T follicular helper cell (primary cell): ENCODE data around the gene DYDC2.
A peak's percentile ranks its signal among the peaks of the same experiment; 100 is the strongest.

Experiments used
- DNase-seq: peaks from one replicate; pipeline ENCODE4 v3.0.0-alpha.2; 2020; ENCODE audit warnings: low read depth

DYDC2 gene

DNA sequence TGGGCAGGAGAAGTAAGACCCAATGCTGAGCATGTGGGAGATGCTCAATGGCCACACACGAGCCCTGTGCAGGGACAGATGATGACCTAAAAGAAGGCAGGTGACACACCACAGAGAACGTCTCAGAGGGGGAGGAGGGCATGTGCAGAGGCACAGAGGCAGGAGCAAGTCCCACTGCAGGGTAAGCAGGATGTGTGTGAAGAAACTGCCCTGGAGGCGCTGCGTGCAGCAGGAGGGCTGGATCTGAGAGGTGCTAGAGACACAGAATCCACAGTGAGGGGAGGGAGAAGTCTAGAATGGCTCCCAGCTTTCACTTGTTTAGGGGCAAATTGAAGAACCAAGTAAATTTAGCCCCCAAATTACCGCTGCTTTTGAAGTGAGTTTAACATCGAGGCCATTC lies 14.9 kb downstream of the DYDC2 start:
- no peak for DNase-seq

DNA sequence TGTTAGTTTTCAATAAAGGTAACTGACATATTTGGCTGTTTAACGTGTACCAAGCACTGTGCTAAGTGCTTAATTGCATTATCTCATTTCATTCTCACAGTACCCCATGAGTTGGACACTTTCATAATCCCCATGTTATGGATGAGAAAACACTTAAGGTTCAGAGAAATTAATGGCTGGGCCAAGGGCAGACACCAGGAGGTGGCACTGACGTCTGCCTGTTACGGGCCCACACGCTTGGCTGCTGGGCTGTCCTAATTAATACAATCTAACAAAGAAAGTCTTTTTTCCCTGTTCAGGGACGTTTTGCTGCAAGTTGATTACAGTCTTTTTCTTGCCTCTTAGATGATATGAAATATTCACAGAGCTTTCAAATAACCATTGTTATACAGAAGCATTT lies 16.1 kb downstream of the DYDC2 start:
- no peak for DNase-seq

DNA sequence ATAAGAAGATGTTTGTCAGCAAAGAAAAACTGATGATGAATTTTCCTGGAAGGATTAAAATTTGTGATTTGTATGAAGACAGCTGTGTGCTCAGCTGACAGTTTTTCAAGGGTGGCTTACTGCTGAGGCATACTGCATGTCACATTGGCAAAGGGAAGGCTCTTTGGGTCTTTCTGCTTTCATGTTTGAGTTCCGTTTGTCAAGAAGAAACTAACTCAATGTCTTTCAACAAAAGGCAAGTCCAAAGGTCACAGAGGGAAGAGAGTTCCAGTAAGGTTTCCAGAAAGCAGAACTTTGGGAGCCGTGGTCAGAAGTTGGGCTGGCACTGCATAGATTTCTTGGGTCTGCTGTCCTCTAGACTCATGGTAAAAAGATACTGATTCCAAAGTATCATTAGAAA lies 16.9 kb downstream of the DYDC2 start:
- DNase-seq: no peak

DNA sequence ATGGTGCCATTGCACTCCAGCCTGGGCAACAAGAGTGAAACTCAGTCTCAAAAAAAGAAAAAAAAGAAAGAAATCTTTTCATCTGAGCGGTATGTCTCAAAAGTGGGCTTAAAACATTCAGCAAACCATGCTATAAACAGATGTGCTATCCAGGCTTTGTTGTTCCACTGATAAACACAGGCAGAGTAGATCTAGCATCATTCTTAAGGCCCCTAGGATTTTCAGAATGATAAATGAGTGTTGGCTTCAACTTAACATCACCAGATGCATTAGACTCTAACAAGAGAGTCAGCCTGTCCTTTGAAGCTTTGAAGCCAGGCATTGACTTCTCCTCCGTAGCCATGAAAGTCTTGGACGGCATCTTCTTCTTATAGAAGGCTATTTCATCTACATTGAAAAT lies 23.1 kb downstream of the DYDC2 start:
- DNase-seq: no peak

DNA sequence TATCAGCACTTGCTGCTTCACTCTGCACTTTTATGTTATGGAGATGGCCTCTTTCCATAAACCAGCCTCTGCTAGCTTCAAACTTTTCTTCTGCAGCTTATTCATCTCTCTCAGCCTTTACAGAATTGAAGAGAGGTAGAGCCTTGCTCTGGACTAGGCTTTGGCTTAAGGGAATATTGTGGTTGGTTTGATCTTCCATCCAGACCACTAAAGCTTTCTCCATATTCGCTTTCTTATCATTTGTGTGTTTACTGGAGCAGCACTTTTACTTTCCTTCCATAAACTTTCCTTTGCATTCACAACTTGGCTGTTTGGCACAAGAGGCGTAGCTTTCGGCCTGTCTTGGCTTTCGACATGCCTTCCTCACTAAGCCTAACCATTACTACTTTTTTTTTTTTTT lies 23.6 kb downstream of the DYDC2 start:
- no peak for DNase-seq

DNA sequence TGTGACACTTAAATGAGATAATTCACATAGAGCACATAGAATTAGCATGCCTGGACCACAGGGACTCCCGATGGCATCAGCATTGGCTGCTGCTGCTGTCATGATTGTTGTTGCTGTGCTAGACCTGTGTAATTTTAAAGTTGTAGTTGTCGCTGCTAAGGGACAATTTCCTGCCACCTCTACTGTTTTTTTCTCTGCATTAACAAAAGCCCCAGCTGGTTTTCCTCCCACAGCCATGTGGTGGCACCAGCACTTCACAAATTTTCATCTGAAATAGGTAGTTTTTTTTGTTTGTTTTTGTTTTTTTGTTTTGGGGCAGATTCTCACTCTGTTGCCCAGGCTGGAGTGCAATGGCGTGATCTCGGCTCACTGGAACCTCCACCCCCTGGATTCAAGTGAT lies 26.4 kb downstream of the DYDC2 start:
- peak; percentile 30 for DNase-seq

DNA sequence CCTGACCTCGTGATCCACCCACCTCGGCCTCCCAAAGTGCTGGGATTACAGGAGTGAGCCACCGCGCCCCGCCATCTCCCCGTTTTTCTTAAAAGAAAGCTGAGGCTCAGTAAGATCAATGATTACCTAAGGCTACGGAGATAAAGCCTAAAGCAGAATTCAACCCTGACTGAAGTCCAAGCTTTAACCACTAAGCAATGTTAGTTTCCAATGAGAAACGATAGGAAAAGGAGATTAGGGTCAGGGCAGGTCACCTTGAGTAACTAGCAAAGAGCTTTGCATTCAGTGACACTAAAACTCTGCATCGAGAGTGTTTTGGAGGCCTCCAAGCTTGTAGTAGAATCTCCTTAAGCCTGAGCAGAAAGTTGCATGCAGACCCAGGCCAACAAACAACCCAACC lies 34.2 kb downstream of the DYDC2 start:
- no peak for DNase-seq

DNA sequence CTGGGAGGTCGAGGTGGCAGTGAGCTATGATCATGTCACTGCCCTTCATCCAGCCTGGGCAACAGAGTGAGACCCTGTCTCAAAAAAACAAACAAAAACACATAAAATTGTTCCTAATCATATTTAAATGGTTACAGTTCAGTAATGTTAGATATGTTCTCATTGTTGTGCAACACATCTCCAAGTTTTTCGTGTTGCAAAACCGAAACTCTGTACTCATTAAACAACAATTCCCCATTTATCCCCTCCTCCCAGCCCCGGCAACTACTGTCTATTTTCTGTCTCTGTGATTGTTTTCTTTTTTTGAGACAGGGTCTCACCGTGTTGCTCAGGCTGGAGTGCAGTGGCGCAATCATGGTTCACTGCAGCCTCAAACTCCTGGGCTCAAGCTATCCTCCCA lies 35.7 kb downstream of the DYDC2 start:
- DNase-seq: no peak

DNA sequence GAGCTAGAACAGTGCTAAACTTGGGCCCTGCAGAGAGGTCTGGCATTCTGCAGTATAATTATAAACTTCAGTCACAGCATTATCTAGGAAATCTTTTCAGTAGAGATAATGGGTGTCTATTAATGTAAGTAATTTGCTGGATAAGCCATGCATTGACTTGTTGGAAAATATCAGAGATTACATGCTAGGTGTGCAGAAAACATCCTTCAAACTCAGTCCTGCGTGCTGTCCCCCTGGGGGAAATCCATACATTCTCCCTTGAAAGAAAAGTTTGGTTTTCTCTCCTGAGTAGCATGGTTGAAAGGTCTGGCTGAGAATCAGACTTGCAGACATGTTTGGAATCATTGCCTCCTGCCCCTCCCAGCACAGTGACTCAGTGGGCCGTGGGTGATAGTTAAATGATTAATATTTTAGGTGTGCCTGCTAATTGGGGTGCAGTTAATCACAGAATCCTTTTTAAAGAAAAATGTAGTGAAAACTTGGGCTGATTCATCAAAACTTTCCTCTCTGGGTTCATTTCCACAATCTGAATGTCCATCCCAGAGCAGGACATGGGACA lies 37.9 kb downstream of the DYDC2 start:
- DNase-seq: no peak

DNA sequence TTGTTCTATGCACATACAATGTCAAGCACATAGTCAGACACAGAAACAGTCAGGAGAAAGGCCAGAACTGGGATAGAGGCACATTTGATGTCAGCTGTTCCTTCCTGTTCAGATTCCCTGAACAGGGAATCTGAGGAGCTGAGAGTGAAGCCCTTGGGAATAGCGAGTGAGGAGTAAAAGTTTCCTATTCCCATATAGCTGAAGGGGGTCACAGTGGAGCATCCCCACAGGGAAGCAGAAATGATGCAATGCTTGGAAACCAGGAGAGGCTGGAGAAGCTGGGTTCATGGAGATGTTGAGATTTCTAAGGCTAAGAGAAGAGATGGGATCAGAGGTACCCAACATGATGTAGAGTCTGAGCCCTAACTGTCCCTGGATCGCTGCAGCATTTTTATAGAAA lies 40.4 kb downstream of the DYDC2 start:
- no peak for DNase-seq

DNA sequence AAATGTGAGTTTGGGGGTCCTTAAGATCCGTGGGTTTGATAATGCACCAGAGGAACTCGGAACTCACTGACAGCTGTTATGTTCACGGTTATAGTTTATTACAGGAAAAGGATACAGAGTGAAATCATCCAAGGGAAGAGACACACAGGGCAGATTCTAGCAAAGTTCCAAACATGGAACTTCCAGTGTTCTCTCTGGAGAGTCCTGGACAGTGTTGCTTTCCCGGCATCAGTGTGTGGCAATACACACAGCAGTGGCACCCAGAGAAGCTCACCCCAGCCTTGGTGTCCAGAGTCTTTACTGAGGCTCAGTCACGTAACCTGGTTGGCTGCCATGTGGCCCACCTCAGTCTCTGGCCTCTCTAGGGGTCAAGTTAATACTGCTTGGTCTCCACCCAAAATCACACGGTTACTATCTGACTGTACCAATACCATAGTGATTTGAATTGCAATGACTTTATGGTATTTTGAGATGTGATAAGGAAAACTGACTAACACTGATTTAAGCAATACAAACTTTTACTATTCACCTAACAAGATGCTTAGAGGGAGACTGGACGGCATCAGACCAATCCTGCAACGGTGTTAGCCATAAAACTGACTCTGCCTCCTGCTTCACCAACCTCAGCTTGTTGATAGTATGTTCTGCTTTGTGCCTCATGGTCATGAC lies 43.7 kb downstream of the DYDC2 start:
- no peak for DNase-seq

DNA sequence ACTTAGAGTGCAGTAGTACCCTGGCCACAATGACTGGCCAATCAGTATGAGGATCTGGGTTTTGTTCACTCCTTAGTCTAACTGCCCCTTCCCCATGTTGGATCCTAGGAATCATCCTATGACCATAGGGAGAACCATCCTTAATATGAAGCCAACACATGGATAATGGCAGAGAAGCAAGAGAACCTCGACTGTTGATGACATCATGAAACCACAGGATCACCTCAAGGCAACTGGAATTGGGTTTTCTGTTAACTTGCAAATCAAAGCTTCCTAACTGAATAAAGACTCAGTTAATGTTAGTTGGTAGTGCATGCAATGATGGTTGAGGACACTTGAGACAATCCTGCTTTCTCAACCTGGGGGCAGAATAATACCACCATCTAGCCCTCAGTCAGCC lies 48.5 kb downstream of the DYDC2 start:
- no peak for DNase-seq

DNA sequence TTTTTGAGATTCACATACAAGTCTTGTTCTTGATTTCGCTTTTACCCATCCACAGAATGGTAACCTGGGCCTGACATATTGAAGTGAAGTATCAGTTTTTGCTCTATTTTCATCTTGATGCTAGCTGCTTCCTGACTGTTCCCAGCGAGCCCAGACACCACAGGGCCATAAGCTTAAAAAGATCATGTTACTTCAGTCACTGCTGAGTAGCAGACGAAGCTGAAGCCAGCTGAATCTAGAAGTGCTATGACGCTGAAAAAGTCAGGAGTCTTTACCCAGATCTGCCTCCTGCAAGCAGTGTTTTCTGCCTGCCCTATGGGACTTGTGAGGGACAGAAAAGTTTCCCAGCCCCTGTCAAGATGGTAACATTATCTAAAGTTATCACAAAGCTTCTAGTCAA lies 49.0 kb downstream of the DYDC2 start:
- DNase-seq: no peak

DNA sequence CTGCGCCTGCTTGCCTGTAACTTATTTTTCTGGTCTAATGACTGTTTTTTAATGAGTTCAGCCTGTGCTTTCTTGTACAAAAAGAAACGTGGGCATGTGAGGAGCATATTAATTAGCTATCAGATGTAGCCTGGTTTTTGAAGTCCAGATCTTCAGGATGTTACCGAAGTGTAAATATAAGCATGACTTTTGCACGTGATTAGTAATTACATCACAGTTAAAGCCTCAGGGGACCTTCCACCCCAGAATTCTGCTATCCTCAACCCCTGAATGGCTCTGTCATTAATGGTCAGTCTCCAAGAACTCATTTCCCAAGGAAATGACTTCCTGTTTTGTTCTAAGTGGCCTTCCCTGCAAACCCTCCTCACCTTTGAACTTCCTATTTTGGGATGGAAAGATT lies 49.6 kb downstream of the DYDC2 start:
- DNase-seq: no peak

DNA sequence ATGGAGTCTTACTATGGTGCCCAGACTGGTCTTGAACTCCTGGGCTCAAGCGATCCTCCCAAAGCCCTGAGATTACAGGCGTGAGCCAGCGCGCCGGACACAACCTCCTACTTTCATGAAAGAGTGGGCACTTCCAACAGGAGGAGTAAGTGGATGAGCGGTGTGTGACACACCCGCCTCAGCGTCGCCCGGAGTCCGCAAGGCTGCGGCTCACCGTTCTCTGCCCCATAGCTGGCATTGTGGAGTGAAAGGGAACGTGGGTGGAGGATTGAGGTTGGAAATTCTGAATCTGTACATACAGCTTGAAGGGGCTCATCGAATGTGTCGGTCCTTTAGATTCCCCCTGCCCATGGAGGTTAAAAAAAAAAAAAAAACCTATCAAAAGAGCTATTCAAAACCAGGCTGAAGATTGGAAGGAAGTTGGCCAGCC lies 51.2 kb downstream of the DYDC2 start:
- DNase-seq: no peak

DNA sequence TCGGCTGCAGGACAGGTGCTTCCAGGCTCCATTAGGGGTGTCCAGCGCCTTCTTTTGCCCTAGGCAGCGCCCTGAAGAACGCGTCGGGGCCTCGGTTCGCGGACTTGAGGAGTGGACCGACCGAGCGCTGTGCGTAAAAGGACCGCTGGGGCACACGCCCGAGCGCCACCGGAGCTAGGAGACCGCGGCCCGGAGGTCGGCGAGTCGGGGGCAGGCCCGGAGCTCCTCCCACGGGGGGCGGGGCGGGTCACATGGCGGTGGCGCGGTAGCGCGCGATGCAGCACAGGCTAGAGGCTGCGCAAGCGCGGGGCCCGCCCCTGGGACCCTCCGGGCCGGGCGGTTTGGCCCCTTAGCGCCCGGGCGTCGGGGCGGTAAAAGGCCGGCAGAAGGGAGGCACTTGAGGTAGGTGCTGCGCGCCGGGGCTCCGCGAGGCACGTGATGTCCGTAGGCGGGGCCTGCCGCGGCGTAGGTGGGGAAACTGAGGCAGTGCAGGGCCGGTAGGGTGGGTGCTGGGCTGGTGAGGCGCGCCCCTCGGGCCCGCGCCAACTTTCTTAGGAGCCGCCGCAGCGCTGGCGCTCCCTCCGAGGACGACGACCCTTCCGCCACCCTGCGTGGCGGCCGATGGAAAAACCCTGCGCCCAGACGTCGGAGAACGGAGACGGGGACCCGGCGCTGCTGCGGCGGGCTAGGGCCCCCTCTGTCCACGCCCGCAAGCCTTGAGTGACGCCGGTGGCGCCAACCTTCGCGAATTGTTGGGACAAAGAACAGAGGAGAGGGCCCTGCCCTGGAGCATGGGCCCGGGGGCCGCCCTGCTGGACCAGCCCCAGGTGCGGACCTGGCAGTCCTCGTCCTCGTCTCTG lies 51.9 kb downstream of the DYDC2 start, which contains the start of gene PRXL2A:
Gene PRXL2A (plus strand): TSS at position 310 of the 860 bp plus-strand sequence. CDS start 11,917 bp downstream, outside the sequence.
- DNase-seq: peak; percentile 61

DNA sequence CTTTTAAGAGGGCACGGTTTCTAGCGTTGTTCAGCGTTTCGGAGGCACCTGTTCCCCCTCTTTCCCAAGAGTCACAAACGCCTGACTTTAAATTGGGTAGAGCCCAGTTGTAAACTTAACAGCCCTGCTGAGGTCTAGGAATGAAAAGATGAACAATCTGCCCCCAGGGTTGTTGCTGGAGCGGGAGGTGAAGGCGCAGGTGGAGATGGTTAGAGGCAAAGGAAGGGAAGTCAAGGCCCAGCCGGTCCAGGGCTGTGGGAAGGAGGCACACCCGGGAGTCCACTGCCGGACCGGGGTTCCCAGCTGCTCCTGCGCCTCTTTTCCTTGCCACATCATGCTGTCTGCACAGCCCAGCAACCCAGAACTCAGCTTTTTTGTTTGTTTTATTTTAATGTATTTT lies 52.5 kb downstream of the DYDC2 start:
- DNase-seq: no peak

DNA sequence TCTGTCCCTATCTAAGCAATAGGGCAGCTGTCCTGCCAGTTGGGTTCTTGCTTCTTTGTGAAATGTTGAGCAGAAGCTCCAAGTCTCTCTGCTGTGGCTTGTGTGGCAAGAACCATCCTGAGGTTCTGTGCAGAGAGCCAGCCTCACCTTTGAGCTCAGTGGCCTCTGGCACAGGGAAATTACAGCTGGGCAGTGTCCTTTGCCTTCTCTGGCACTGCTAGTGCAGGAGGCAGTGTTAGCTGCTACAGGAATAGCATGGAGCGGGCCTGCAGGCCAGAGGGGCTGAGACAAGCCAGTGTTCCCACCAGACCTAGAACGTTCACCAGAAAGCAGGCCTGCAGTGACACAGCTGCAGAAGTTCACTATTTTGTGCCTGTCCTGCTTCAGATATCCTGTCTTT lies 53.5 kb downstream of the DYDC2 start:
- no peak for DNase-seq

DNA sequence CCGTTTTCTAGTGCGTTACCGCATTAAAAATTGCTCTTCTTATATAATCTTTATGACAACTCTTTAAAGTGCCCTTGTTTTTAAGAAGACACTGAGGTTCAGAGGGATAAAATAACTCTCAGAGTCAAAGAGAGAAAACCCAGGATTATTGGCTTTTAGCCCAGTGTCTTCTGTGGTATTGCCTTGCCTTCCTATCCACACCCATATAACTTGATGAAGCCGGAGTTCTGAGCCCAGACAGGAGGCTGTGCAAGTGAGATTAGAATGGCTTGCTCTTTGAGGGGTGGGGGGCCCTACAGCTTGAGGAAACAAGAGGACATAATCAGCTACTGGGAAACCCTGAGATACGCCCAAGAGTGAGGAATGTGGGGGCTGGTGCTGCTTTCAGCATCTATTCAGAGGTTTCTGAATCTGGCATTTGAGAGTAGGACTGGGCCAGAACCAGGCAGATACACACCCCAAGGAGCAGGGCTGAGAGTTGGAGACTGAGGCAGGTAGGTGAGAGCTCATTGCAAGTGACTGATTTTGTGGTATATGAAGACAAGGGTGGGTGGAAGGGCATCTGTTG lies 54.1 kb downstream of the DYDC2 start:
- DNase-seq: no peak

DNA sequence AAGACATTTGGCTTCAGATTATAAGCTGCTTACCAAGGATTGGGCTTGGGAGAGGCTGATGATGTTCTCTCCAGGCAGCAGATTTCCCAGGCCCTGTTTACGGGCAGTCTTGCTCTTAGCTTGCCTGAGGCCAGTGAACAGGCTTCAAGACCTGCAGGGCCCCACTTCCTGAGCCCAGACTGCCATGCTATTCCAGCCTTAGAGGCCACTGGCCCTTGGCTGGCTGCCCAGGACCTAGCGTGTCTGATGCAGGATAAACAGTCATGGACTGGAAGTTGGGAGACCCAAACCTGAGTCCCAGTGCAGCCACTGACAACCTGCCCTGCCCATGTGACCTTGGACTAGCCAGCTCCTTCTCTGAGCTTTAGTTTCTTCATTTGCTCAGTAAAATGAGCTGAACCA lies 54.7 kb downstream of the DYDC2 start:
- no peak for DNase-seq

DNA sequence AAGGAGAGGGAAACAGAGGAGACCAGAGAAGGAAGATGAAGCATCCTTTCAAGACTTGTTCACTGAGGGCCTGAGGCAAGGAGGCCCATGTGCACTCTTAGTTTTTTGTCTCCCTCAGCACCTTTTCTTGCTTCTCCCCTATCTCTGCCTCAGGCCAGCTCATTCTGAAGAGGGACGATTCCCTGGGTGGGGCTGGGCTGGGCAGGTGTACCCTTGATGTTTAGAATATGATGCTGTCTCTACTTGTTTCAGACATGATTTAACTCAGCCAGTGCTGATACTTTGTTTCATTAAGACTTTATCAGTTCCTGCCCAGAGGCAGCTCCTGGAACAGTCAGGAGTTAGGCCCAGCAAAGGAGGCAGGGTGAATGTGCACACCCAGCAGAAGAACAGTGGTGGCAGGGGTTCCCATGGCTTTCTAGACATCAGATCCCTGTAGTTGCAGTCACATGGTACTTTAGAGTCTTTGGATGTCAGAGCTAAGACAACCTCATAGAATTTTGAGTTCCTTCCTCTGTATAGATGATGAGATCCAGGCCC lies 55.2 kb downstream of the DYDC2 start:
- no peak for DNase-seq

DNA sequence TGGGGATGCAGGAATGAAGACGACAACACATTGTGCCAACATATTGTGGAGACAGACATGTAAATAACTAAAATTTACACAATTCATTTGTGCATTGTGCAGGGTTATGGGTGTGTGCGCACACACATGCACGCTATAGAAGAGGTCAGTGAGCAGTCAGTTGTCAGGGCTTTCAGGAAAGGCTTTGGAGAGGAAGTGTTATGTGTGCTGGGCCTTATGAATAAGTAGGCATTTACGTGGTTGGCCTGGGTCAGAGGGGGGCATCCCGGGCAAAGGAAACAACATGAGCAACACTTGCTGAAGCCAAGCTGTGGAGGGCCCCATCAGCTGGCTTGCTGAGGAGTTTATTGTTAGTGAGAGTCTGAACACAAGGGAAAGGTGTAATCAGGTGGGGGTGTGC lies 55.9 kb downstream of the DYDC2 start:
- DNase-seq: no peak
